HG03520 (cell line): Measurements from ENCODE around the gene CD9.

Experiments
- ATAC-seq: cut with Tn5 transposase; IDR thresholded peaks from one replicate; pipeline ENCODE4 v1.9.1; 2021; ENCODE audit warnings: mild to moderate bottlenecking, moderate library complexity; ENCODE audit not compliant: unreplicated experiment

CD9 gene

DNA sequence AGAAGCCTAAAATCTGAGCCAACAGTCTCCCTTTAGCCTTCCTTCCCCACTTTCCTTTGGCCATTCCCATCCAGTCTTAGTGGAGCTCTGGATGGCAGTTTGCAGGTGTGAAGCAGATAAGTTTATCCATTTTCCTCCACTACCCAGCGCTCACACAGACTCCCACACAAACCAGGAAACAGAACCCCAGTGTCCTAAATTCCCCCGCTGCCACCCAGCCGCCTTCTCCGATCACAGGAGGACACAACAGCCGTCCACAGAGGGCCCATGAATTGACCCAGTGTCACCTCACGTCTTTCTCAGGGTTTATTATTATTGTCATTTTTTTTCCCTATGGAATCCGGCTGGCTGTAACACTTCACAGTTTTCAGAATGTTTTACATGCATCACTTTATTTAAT is 16.4 kb downstream of the CD9 start:
- ATAC-seq: no peak

DNA sequence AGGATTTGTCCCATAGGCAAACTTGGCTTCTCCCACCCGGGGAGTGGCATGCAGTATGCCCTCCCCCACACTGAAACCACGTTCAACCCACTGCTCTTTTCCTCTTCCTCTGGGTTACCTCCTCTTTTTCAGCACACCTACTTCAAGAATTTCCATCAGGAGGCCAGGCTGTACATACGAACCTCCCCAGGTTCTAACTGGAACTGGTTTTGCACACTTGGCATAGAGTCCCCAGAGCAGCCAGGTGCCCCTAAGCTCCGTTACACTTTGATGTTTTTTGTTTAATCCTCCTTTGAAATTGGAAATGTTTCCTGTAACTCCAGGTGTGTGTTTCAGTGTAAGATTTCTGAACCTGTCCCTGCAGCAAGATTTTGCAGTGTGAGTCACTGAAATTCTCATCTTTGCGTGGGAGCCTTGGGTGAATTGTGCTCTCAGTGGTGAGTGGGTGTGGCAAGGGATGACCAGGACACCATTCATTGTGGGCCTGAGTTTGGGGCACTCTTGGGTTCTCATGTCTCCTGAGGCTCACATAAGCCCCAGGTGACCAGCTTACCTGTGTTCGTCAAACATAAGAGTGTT is 18.2 kb downstream of the CD9 start:
- ATAC-seq: no peak

DNA sequence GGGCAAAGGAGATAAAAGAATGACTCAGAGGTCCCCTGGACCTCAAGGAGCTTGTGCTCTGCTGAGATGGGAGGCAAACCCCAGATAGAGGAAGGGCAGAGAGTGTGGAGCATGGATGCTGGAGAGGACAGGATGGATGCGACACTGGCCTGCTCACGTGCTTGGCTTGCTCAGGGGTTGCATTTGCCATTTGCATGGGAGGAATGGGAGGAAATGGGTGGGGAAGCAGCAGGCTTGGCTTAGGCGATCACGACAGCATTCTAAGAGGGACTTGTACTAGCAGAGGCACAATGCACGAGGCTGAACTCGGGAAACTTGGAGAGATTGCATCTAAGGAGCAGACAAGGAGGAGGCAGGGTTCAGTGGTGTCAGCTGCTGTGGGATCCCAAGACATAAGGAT is 19.8 kb downstream of the CD9 start:
- no peak for ATAC-seq

DNA sequence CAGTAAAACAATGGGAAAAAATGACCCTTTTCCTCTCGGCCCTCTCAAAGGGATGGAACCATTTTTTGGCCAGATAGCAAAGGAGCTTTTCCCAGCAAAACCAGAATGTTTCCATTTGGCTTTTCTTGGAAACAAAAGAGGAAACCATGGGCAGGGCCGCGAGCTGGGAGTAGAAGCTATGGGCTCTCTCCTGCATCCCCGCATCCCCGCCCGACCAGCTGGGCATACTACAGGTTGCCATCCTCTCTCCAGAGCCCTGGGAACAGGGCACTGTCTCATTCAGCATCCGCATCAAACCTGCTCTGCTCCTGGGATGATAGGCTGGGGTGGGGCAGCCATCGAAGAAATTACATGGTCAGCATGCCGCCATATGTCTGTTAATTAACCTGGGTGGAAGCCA is 20.9 kb downstream of the CD9 start:
- ATAC-seq: no peak

DNA sequence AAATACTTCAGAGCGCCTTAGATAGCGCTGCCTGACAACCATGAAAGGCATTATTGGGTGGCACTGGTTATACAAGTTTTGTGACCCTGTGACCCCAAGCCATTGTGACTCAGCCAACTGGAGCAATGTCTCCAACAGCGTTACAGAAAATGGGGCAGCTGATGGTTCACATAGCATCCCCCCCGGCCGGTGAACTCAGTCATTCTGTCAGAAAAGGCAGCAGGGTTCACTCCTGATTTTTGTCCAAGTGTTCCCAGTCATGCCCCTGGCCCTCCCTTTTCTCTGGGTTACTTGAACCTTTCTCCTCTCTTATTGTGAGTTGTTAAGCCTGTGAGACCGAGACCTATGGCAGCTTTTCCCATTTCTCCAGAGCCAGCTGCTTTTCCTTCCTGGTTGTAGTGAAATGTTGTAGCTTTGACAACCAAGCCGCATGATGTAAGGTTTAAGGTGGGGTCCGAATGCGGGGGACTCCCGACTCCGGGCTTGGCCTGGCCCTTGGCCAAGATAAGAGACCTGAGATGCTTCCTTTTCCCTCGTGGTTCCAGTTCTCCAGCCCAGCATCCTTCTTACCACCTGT is 22.0 kb downstream of the CD9 start:
- no peak for ATAC-seq

DNA sequence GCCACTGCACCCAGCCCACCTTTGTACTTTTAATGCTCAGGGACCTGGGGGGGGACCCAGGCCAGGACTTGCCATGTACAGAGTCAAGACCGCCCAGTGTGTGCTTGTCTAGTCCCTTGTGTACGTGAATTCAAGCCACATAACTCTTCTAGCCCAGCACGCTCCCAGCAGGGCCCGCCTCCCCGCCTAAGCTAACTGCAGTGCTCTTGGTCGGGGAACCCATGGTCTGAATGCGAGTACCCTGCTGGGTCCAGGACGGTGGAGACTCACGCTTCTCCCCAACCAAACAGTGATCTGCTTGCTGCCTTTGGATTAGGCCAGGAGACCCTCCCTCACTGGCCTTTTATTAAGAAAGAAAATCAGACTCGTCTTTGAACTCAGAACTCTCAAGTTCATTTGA is 23.3 kb downstream of the CD9 start:
- no peak for ATAC-seq

DNA sequence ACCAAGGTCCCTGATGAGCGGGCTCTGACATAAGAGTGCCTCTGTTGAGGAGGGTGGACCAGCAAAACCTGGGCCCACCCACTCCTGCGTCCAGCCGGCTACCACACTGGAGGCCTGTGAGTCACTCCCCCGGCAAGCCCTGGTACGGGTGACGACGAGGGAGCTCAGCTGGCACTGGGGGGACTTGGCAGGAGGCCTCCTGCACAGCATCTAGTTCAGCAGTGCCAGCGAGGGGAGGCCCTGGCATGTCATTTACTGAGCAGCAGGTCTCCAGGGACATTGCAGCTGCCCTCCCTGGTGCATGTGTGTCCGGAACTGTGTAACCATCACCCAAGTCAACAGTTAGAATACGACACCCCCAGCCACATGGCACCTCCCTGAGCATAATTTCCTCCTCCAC is 24.4 kb downstream of the CD9 start:
- no peak for ATAC-seq

DNA sequence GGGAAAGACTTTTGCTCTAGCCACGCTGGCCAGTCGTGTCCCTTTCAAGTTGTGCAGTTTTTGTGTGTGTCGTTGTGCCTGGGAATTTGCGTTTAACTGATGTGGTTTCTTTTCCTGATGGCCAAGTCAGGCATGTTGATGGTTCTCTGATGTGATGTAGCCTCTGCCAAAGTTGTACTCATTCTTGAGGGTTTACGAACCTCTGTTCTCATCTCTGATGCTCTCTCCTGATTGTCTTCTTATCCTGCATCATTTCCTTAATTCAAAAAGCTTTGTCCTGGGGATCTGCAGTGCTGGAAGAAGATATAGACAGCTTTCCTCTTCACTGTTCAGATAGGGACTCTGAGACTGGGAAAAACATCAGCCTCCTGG is 25.4 kb downstream of the CD9 start:
- ATAC-seq: no peak

DNA sequence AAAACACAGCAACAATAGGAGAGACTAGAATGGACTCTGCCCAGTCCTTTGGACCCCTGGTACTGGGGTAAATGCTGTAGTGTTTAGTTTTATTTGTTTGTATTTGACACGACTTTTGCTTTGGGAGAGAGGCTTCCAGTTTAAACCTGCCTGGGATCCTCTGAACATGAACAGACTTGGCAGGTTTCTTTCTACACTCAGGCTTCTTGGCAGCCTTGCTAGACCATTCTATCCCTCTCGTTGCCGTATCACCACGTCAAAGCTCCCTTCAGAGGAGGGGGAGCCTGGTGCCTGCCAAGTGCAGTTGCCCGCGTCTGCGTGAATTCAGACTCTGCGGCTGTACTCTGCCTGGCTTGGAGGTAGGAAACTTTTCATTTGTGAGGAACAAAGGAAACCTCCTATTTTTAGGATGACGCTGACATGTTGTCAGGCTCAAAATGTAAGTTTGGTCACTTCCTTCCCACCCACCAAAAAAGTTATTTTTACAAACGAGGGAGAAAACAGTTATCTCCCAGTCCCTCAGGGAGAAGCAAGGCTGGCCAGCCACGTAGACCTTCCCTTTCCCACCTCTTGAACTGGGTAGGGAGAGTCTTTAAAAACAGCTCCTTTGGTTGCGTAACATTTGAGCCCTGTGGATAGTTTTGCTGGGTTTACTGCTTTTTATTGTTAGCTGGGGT is 25.9 kb downstream of the CD9 start:
- ATAC-seq: no peak

DNA sequence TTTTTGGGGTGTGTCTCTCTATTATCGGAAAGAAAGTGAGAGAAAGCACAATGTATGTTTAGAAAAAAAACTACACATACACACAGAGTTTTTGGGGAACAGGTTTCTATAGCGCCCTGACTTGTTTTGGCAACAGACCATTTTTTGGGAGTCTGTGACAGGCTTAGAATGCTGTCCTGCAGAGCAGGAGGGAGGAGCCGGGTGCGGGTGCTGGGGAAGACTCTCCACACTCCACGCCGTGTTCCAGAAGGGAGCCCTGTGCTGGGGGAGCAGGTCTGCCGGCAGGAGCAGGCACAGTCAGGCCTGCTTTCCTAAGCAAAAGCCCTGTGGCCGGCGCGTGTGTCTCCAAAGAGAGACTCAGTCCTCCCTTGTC is 26.5 kb downstream of the CD9 start:
- ATAC-seq: no peak

DNA sequence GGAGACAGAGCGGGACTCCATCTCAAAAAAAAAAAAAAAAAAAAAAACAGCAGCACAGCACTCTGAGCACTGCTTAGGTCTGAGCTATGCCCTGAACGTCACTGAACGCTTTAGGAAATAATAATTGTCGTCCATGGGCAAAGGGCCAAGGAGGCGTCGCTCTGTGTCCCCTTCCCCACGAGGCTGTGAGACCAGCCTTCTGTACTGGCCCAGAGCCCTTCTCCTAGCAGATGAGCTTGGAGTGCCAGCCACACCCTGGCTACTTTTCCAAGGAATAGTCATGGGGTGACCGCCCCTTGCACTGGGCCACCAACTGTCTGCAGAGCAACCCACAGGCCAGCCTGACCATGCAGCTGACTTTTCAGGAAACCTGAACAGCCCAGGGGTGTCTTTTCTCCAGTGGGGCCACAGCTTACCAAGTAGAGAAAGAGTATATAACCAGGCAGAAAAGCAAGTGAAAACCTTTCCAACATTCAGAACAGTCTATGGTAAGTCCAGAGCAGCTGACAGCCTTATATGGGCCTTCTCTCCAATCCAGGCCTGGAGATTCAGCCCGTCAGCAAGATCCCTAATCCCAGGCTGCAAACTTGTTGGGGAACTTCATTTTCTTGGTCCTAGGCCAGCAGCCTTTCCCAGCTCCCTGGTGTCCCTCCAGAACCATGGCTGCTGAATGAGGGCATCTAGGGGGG is 28.5 kb downstream of the CD9 start:
- ATAC-seq: no peak

DNA sequence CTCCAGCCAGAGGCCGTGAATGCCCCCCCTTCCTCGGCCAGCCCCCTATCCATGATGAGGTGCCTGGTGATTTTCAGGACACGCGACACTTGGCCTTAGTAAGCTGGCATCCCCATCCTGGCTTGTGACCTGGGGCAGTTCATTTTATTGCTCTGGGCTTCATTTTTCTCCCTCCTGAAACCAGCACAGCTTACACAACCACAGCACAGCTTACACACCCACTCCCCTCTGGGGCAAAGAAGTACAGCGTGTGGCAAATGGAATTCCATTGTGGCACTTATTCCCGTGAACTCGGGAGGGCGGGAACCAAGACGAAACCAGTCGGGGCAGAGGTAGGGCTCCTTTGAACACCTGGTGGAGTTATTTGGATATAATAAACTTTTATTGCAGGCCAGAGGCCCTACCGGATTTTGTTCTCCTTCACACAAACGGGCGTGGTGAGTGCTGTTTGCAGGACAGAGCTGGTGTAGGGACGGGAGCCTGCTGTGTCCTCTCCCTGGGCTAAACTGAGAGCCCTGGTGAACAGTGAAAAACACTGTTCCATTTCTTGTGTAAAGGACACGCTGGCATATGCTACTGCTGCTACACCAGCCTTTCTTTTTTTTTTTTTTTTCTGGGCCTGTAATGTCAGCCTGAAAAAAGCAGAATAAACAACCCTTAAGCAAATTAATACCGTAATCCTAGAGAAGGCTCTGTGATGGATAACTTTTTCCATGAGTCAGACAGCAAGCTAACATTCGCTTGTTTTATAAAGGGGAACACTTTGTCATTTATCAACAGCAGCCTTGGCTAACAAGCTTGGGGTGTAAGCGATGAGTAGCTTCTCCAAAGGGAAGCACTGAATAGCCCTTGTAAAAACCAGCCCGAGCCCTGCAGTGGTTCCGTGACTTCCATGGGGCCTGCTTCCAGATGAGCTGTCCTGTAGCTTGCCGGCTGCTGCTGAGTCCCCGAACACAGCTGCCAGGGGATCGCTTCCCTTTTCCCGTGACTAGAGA is 29.3 kb downstream of the CD9 start:
- no peak for ATAC-seq

DNA sequence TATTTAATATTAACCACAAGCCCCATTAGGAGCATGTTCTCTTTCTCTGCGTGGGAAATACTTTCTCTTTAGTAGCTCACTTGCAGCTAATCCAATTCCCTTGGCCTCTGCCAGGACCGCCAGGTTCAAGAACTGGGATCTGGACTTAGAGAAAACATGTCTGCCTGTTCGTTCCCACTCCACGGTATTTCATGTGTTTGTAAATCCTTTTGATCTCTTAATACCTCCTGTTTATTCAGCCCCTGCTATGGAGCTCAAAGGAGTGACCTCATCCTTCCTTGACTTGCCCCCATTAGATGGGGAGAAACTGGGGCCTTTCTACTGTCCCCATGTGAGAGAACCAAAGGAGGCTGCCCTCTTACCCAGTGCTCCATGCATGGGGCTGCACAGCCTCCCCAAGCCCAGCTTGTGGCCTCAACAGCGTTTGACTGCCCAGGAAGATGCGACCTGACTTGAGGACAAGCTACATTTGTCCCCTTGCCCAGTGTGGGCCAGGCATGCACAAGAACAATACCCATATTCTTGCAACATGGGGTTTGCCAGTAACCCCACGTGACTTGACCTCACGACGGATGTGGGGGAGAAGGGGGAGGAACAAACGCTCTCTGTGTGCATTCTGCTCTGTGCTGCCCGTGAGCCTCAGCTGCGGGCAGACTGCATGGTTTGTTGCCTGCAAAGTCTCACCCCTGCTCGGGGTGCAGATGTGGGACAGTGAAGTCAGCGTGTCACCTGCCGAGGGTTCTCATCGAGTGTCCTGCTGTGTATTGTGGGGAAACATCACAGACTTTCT is 30.3 kb downstream of the CD9 start:
- ATAC-seq: no peak

DNA sequence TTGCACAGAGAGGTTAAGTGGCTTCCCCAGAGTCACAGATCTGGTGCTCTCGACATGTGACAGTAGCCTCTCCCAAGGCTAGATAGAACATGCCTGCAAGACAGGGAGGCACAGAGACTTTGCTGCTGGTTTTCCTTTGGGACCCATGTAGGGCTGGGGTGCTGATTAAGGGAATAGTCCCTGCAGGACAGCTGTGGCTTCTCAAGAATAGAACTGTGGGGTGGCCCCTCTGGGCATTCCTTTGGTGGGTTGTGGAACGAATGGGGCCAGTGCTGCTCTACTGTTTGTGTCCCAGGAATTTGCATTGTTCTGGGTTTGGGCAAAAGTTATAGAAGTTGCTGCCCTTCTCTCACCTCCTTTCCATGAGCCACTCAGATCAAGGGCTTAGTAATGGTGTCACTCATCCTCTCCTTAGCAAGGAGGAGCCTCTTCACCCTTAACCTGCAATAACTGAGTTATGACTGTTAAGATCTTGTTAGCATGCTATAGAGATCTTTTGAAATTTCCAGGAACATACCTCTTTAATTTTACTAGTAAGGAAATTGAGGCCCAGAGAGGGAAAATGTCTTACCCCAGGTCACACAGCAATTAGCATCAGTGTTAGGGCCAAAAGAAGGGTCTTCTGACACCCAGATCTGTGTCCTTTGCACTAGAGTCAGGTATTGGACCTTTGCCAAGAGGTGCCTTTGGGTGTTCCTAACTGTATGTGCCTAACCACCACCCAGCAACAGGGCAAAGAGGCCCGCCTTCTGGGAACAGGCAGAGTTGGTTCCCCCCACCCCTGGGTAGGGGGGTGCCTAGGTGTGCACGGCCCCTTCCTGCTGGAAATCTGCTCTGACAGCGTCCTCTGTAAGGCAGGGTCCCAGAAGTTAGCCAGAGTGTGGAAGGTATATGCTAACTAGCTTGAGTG is 31.4 kb downstream of the CD9 start:
- no peak for ATAC-seq

DNA sequence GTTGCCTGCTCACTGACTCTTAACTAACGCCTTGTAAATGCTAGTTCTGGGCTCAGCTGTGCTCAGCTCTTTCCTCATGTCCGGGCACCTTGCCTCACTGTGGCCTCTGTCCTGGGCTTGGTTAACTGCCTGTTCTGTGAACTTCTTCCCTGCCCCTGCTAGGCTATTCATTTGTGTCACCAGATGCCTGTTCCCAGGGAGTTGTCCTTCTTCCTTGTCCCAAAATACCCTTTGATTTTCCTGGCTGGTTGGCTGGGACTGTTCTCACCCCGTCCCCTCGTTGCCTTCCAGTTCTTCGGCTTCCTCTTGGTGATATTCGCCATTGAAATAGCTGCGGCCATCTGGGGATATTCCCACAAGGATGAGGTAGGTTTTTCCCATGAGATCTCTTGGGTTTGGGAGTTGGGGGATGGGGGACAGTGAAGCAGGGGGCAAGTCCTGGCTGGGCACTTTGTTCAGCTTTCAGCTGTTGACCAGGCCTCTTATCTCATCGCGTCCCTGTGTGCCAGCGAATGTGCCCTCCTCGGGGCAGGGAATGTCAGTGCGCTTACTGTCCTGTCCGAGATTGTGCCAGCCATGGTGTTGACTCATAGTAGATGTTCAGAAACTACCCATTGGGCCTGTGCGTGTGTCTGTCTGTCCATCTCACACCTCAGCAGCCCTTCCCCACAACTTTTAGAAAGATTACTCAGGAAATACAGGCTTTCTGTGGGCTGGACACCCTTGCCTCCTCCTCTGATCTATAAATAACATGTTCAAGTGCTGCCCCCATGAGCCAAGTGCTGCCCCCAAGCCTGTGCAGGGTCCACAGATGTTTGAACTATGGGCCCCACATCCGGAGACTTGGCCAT is 33.1 kb downstream of the CD9 start:
- no peak for ATAC-seq

DNA sequence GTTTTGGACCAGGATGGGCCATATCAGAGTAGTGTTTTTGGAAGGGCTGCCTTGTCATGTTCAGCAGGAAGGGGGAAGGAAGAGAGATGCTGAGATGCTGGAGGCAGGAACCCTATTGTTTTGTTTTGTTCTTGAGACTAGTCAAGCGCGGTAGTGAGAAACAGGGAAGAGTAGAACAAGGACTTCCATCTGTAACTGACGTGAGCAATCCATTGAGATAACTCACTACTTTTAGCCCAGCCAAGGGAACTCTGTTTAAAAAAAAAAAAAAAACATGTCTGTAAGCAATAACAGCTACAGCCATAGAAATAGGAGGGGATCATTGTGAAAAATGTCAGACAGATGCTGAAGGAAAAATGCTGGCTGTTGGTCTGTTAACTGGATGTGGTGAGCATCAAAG is 34.0 kb downstream of the CD9 start:
- ATAC-seq: no peak

DNA sequence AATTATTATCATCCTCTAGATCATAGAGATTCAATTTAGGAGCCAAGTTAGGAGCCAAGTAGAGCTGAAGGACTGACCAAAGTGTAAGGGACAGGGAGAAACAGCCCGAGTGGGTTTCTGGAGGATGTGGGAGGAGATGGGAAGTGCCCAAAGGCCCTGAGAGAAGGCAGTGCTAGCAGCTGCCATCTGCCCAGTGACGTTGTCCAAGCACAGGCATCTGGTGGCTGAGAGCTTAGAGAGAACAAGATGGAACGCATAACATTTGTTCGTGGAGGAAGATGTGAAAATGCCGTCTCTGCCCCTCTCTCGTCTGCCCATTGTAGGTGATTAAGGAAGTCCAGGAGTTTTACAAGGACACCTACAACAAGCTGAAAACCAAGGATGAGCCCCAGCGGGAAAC is 34.7 kb downstream of the CD9 start:
- ATAC-seq: no peak

DNA sequence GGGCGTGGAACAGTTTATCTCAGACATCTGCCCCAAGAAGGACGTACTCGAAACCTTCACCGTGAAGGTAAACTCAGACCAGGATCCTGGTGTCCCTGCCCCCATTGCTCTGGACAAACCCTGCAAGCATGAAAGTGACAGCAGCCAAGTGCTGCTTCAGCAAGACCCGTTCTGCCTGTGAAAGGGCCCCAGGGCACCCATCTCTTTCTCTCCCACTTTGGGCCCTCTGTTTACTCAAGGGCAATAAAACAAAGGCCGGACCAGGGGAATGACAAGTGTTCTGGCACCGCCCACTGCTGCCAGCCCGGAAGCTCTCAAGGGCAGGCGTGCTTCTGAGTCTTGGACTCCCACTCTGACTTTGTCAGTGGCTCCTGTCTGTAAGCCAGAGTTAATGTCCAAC is 35.3 kb downstream of the CD9 start:
- ATAC-seq: no peak
